Measurements from ENCODE around the gene WDR33.

The WDR33 gene

DNA sequence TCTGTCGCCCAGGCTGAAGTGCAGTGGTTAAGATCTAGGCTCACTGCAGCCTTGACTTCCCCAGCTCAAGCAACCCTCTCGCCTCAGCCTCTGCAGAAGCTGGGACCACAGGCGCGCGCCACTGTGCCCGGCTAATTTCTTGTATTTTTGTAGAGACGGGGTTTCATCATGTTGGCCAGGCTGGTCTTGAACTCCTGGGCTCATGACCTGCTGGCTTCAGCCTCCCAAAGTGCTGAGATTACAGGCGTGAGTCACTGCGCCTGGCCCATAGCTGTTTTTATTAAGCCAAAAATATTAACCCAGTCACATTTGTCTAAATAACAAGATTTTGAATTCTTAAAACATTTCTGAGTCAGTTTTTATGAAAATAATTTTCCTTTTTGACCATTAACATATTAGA is 116.0 kb downstream of the WDR33 start:
- DNase-seq (ENCODE audit: low read depth) = no peak

DNA sequence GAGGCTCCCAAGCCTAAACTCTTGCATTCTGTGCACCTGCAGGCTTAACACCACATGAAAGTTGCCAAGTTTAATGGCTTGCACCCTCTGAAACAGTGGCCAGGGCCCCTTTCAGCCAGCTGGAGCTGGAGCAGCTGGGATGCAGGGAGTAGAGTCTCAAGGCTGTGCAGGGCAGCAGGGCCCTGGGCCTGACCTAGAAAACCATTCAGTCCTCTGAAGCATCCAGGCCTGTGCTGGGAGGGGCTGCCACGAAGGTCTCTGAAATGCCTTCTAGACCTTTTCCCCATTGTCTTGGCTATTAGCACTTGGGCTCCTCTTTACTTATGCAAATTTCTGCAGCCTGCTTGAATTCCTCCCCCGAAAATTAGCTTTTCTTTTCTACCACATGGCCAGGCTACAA is 120.3 kb downstream of the WDR33 start:
- DNase-seq (ENCODE audit: low read depth) = no peak

DNA sequence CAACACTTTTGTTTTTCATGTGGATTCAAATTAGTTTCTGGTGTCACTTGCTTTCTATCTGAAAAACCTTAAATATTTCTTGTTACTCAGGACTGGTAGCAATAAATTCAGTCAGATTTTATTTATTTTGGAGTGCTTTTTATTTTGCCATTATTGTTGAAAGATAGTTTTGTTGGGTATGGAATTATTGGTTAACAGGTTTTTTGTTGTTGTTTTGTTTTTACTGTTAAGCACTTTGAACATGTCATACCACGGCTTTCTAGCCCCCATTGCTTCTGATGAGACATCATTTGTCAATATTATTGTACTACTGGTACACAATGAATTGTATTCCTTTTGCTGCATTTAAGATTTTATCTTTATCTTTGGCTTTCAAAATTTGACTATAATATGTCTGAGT is 122.6 kb downstream of the WDR33 start:
- DNase-seq (ENCODE audit: low read depth) = no peak

DNA sequence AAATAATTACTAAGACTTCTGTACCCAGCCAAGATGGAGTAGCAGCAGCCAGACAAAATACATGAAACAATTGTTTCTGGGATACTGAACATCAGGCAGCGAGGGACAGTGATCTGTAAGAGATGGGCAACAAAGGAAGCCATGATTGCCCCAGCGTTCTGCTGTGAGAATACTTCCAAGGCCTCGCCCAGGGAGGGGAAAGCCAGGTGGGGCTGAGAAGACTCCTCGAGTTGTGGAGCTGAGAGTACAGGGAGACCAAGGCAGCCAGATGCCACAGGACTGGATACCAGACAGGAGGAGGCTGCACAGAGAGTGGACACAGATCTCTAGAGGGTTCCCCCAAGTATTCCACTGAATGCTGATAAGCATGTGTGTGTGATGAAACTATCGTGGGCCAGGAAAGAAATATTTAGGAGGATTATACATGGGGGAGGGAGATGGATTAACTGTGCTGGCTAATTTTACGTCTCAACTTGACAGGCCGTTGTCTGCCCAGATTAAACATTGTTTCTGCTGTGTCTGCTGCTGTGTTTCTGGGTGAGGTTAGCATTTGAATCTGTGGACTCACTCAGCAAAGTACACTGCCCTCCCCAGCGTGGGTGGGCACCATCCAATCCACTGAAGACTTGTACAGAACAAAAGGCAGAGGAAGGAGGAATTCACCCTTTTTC is 125.4 kb downstream of the WDR33 start:
- no peak for DNase-seq (ENCODE audit: low read depth)

DNA sequence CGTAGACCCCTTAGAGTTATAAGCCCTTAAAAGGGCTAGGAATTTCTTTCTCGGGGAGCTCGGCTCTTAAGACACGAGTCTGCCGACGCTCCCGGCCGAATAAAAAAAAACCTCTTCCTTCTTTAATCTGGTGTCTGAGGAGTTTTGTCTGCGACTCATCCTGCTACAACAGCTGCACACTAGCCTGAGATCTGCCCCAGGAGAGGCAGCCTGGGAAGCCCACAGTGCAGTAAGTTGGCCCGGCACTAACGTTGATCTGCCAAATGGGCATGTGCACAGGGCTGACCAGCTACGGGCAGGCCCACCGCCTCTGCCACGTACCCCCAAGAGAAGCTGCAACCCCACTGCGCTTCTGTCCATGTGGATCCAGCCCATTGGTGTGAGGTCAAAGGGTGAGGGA is 127.2 kb downstream of the WDR33 start:
- DNase-seq (ENCODE audit: low read depth) = no peak

DNA sequence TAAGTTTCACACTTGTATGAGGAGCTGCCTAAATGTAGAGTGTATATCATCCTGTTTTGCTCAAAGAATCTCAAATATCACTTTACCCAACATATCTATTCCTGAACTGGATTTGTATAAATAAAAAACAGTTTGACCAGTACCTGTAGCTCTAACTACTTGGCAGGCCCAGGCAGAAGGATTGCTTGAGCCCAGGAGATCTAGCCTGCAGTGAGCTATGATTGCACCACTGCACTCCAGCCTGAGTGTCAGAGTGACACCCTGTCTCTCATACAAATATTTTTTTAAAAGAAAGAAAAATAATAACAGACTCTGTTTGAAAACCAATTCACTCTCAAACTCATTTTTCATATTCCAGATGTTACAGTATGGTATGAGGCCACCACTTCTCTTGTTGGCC is 127.9 kb downstream of the WDR33 start:
- no peak for DNase-seq (ENCODE audit: low read depth)

DNA sequence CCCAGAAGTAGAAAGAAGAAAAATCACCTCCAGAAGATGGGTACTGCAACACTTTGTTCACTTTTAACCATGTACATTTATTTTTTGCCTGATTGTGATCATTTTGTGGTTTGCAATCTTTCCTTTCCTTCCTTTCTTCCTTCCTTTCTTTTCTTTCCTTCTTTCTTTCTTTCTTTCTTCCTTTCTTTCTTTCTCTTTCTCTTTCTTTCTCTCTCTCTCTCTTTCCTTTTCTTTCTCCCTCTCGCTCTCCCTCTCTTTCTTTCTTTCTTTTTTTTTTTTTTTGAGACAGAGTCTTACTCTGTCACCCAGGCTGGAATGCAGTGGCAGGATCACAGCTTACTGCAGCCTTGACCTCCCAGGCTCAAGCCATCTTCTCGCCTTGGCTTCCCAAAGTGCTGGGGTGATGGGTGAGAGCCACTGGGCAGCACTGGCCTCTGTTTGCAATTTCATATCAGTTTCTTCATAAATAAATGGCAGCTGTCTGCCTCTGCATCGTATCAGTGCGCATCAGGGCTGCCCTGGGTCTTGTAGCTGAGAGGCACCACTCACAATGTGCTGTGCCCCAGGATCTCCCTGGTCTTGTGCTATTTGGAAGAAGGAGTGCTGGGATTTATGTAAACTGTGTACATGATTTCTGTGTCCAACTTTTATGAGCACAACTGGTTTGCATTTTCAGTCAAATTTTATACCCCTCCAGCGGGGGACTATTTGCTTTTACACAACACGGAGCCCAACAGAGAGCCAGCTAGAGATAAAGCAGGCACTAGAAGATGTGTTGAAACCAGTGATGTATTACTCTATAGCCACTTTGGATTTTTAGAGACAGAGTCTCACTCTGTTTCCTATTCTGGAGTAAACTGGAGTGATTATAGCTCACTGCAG is 128.8 kb downstream of the WDR33 start:
- no peak for DNase-seq (ENCODE audit: low read depth)

DNA sequence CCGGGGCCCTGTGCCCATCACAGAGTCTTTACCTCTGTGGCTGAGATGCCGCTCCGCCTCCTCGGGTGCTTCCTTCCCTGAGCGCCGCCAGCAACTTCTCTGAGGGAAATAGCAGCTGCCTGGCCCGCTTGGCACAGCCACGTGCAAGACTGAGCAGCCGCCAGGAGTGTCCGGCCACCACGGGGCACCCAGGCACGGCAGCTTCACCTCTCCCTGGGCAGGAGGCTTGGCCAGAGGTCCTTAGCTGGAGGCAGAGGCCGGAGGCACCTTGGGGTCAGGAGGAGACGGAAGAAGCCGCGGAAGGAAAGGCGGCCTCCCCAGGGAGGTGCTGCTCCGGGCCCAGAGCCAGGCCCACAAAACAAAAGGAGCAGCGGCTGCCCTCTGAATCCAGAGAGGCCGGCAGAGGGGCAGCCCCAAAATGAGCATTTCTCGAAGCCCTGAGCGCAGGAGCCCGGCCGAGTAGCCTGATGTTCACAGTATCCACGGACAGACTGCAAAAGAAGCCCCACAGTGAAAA is 129.6 kb downstream of the WDR33 start:
- DNase-seq (ENCODE audit: low read depth) = no peak

DNA sequence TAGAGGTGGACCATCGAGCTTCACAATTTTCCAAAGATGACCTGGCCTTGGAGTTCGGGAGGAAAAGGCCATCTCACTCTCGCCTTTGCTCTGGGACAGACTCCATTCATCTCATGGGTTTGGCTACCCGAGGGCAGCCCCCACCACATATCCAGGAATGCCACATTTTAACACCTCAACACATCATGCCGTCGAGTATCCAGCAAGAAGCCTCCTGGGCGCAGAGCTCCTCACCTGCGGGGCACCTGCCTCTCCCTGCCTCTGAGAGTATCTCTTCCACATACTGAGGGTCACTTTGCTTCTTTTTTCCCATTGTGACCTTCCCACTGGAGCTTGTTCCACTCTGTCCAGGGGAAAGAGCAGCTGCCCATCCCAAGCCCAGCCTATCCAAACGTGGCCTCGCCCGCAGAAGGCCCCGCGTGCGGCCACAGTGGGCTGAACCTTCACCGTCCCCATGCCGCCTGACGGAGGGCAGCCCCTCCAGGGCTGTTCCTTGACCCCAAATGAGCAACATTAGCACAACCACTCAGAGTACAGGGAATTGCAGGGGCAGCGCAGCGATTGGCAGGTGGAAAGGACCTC is 130.2 kb downstream of the WDR33 start:
- DNase-seq (ENCODE audit: low read depth) = no peak

DNA sequence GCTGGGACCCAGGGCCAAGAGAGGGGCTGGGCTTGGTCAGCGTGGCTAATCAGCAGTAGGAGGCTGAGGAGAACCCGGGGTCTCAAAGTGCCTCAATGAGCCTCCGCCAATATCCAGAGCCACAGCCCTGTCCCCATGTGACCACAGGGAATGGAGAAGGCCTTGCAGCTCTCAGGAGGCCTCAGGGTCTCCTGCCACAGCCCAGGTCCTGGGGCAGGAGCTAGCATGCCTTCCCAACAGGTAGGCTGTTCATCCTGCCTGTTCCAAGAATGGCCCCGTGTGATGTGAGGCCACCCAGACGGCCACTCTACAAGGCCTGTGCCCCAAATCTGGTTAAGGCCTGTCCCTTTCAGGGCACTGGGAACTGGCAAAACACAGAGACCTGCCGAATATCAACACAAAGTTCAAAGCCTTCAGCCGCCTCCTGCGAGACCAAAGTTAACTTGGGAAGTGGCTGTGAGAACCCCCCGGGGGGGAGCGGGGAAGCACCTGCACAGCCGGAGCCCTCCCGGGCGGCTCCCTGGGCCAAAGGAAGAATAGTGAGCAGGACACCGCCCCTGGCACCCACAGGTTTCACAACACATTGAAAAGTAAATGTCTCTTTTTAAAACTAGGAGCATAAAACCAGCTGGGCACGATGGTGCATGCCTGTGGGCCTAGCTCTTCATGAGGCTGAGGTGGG is 131.2 kb downstream of the WDR33 start:
- DNase-seq (ENCODE audit: low read depth) = no peak

DNA sequence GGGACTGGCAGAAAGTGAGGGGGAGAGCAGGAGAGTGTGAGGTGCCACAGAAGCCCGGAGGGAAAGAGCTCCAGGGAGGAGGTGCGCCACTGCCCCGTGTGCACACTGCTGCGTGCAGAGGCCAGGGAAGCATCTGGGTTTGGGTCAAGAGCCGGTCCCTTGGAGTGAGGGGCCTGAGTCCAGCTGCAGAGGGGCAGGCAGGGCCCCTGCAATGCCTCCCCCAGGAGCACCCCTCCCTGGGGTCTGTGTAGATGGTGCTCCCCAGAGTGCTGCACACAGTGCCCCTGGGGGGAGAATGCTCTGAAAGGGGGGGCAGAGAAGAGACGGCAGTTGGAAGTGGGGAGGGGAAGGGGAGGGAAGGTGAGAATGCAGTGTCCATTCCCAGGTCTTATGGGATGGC is 132.0 kb downstream of the WDR33 start:
- DNase-seq (ENCODE audit: low read depth) = no peak

DNA sequence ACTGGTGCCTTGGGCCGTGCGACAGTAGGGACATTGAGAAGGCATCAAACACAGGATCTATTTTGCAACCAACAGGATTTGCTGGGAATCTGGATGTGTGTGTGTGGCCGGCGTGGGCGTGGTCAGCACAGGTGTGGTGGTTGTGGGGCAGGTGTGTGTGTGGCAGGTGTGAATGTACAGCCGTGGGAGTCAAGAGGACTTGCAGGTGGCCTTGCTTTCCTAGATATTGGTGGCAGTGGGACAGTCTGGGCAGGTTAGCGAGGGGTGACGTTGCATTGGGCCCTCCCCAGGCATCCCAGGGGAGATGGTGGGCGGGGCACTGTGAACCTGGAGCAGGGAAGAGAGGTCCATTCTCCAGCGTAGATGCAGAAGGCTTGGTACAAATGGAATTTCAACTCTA is 132.4 kb downstream of the WDR33 start:
- no peak for DNase-seq (ENCODE audit: low read depth)

DNA sequence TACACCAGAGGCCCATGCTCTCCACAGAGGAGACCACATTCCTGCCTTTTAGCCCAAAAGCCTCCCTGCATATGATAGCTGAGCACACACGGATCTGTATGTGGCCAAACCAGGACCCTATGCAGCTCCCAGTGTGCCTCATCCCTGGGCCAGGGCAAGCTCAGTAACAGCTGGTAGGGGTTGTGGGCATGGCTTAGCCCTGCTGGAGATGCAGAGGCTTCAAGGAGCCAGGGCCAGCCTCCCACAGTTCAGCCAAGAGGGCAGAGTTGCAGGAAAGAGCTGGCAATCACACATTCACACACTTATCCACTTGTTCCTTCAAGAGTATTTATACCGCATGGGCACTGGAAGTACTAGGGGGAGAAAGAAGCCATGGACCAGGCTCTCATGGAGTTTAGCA is 134.1 kb downstream of the WDR33 start:
- no peak for DNase-seq (ENCODE audit: low read depth)

DNA sequence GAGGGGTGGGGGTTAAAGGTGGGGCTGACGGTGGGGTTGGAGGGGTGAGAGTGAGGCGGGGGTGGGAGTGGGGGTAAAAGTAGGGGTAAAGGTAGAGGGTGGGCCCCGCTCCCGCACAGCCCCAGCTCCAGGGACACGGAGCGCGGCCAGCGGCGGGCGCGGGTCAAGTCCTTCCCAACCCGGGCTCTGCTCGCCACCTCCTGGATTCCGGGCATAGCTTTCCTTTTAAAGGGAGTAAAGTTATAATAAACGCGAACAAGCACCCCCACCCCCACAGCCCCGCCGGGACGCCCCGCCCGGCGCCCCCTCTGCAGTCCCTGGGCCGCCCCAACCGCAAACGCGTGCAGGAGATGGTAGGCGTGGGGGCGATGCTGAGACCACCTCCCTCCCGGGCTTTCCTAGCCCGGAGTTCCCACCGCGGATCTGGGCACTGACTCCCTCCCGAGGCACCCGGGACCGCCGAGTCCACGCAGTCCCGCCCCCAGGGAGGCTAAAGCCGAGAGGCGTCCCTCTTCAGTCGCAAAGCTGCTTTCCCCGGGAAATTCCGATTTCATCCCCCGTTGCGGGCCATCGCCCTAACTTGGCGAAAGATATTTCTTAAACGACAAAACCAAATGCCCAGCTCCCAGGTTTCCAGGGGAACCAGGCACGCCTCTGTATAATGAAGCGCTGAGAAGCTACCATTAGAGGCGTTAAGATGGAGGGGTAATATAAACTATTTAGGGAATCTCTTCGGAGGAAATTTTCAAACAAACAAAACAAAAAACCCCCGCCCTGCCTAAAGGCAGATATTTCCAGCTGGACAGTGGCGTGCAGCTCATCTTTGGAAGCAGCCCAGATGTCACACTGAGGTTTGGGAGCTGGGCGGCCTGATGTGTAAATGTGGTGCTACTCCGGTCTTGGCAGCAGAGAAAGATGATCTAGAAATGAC is 135.4 kb downstream of the WDR33 start, which contains the start of gene LIMS2:
LIMS2 (minus strand) TSS at position 200 of the 931 bp plus-strand sequence. CDS start 506 bp downstream, outside the sequence.
- DNase-seq (ENCODE audit: low read depth) = no peak

DNA sequence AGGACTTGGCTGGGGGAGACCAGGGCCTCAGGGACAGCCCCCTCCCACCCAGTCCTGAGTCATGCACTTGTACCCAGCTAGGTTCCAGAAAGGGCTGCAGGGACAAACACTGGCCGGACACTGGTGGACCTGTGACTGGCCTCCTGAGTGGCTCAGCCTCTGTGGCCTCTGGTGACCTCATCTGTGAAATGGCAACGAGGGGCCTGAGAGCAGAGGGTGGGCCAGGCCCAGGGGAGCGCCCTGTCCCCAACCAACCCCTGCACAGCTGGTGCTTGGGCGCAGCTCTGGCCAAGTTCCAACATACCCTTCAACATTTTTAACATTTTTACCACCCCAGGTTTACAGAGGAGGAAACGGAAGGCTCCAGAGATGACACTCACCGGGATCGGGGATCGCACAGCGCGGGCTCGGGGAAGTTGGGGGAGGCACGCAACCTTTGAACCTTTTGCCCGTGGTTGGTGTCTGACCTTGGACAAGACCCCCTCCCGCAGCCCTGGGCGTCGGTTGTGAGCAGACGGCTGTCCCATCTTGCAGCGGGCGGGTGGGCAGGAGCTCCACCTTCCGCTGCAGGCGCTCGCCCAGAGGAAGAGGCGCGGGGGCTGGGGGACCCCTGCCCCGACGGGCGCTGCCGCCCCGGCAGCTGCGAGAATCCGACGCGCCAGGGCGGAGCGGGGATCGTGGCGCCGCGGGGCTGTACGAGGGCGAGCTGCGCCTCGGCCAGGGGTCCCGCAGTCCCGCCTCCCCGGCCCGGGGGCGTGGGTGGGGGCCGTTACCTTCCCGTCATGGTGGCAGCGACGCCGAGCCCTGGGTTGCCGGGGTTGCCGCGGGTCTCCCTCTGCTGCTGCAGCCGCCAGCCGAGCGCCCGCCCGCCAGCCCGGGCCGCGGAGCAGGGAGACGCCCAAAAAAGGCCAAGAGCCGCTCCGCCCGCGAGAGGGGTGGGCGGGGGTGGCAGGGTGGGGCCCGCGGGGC is 136.4 kb downstream of the WDR33 start:
- DNase-seq (ENCODE audit: low read depth) = peak; percentile 15

DNA sequence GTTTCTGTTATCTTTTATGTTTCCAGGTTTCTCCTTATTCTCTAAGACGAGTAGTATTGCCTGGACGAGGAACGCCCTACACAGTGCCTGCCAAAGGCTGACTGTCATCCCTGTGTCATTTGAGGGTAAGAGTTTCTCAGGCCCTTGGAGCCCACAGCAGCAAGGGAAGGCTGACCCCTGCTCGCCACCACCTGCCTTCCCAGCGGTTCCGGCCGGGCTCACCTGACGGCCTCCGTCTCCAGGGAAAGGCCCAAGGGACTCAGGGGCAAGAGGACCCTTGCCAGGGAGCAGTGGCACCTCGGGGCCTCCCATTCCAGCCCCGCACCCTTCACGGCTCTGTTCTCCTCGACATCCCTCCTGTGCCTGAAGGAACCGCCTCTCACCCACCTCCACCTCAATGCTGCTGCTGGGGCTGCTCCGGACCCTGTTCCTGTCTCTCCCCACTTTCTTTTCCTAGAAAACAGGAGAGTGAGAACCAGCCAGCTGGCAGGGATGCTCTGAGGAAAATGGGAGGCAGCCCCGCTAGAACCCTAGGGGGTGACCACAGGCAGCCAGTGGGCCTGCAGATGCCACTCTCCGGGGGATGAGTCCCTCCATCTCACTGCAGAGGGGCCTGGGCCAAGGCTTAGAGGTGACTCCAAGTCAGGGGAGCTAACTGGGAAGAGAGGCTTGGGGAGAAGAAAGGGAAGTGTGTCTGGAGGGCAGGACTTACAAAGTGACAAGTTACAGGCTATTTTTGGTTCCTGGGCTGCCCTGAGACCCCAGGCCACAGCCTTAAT is 137.5 kb downstream of the WDR33 start:
- DNase-seq (ENCODE audit: low read depth) = no peak

DNA sequence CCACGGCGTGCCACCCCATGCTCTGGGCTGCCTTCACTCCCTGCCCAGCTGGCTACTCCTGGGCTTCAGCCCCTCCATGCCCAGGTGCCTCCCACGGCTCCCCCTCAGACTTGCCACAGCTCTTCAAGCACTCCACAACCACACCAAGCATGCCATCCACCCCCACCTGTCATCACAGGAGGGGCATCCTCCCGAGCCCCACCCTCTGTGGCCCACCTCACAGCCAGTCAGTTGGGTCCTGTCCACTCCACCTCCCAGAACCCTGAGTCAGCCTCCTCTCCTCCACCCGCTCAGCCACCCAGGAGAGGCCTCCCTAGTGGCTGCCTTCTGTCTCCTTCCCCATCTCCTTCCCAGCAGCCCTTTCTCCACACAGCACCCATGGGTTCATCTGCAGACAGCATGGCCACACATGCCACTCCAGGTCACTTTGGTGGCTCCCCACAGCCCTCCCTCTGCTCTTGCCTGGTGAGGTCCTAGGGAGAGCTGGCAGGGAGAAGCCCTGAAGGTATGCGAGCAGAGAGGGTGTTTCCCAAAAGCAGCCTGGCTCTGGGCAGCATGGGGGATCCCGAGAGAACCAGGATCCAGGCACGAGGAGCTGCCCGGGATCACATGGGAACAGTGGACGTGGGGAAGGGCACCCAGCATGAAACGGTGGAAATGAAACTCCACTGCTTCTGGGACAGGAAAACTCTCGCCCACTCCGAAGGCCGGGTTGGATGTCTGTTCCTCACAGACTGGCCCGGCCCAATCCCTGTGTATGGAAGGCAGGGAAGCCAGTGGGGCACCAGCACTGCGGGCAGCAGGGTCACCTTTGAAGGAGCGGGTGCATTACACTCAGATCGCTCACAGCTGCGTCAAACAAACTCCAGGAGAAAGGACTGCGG is 138.4 kb downstream of the WDR33 start:
- no peak for DNase-seq (ENCODE audit: low read depth)
